Neural crest cell (in vitro differentiated cells): ENCODE results near the gene PXDC1. TPM values are rescaled to one million over a fixed set of nuclear protein-coding genes. Genes with fewer than 3 reads are reported as not detected.
"Not testable (repeated sequence)": the region's sequence is repeated elsewhere in the genome, so short reads cannot be mapped to it uniquely, and the experiment has no call there.

Experiments
- DNase-seq: peaks from one replicate; pipeline ENCODE4 v3.0.0; 2021; ENCODE audit warnings: low read depth, mixed read lengths, low spot score
- H3K27ac Mint-ChIP-seq: one replicate; pipeline ENCODE4 v1.8.0; 2021; ENCODE audit warnings: mild to moderate bottlenecking, mixed read lengths; ENCODE audit not compliant: unreplicated experiment
- H3K27me3 Mint-ChIP-seq: 2 replicates; pipeline ENCODE4 v1.8.0; 2021; ENCODE audit warnings: low read depth, mild to moderate bottlenecking, mixed read lengths
- H3K36me3 Mint-ChIP-seq: 2 replicates; pipeline ENCODE4 v1.8.0; 2021; ENCODE audit warnings: low read depth, mild to moderate bottlenecking, mixed read lengths
- H3K4me1 Mint-ChIP-seq: 2 replicates; pipeline ENCODE4 v1.8.0; 2021; ENCODE audit warnings: mixed read lengths
- H3K4me3 Mint-ChIP-seq: one replicate; pipeline ENCODE4 v1.8.0; 2021; ENCODE audit warnings: mild to moderate bottlenecking, mixed read lengths
- H3K9me3 Mint-ChIP-seq: 2 replicates; pipeline ENCODE4 v1.8.0; 2021; ENCODE audit warnings: mixed read lengths
- CTCF ChIP-seq: fragments of 200-600 bp; sonication (generic); conservative IDR thresholded peaks from 2 replicates; pipeline ENCODE4 v1.5.0; 2021; ENCODE audit warnings: antibody characterized with exemption, mild to moderate bottlenecking
- total RNA-seq: library from RNA; stranded (reverse); gene quantifications from 2 replicates; pipeline ENCODE4 v1.2.1, GENCODE V29; 2021

Gene PXDC1
- total RNA-seq, 1 donor from 2014 or later: 4.8 TPM

GRCh38 chr6:3693831-3694230, 57.7 kb downstream of the PXDC1 start:
- Mint-ChIP-seq H3K36me3 (peaks cover 5% of the 10 kb centered on the region), H3K9me3 (peaks cover 9% of the 10 kb centered on the region), H3K27me3 (no peaks in the 10 kb centered on the region), H3K4me1 (peaks cover 6% of the 10 kb centered on the region), H3K27ac (no peak overlapping the region), H3K4me3 (no peak overlapping the region)
- no peak for TF ChIP-seq CTCF
- no peak for DNase-seq

- no peaks in the 10 kb centered on the region for H3K9me3 Mint-ChIP-seq
- H3K4me1 Mint-ChIP-seq: peaks cover 13% of the 10 kb centered on the region
- H3K36me3 Mint-ChIP-seq: no peaks in the 10 kb centered on the region
- no peak for TF ChIP-seq CTCF
- DNase-seq: no peak
- H3K27me3 Mint-ChIP-seq: no peaks in the 10 kb centered on the region
- H3K4me3 Mint-ChIP-seq: no peak overlapping the region
- no peak overlapping the region for H3K27ac Mint-ChIP-seq
Measured at GRCh38 chr6:3690506-3690905, 61.0 kb downstream of the PXDC1 start.

GRCh38 chr6:3687847-3688246, 63.7 kb downstream of the PXDC1 start:
- no peaks in the 10 kb centered on the region for H3K36me3 Mint-ChIP-seq
- no peak for TF ChIP-seq CTCF
- peaks cover 13% of the 10 kb centered on the region for H3K4me1 Mint-ChIP-seq
- no peak overlapping the region for H3K4me3 Mint-ChIP-seq
- no peak overlapping the region for H3K27ac Mint-ChIP-seq
- no peaks in the 10 kb centered on the region for H3K27me3 Mint-ChIP-seq
- no peaks in the 10 kb centered on the region for H3K9me3 Mint-ChIP-seq
- no peak for DNase-seq

GRCh38 chr6:3683331-3683730, 68.2 kb downstream of the PXDC1 start:
- no peaks in the 10 kb centered on the region for H3K36me3 Mint-ChIP-seq
- peaks cover 13% of the 10 kb centered on the region for H3K4me1 Mint-ChIP-seq
- no peak for TF ChIP-seq CTCF
- no peak overlapping the region for H3K27ac Mint-ChIP-seq
- no peaks in the 10 kb centered on the region for H3K27me3 Mint-ChIP-seq
- DNase-seq: no peak
- no peak overlapping the region for H3K4me3 Mint-ChIP-seq
- H3K9me3 Mint-ChIP-seq: peaks cover 13% of the 10 kb centered on the region

- H3K9me3 Mint-ChIP-seq: peaks cover 17% of the 10 kb centered on the region
- no peaks in the 10 kb centered on the region for H3K27me3 Mint-ChIP-seq
- H3K36me3 Mint-ChIP-seq: peaks cover 3% of the 10 kb centered on the region
- no peaks in the 10 kb centered on the region for H3K4me1 Mint-ChIP-seq
- no peak overlapping the region for H3K27ac Mint-ChIP-seq
- DNase-seq: no peak
- no peak overlapping the region for H3K4me3 Mint-ChIP-seq
- TF ChIP-seq CTCF: no peak
Measured at GRCh38 chr6:3678946-3679345, 72.6 kb downstream of the PXDC1 start.

GRCh38 chr6:3677751-3678150, 73.8 kb downstream of the PXDC1 start:
- H3K36me3 Mint-ChIP-seq, H3K27me3 Mint-ChIP-seq, H3K4me1 Mint-ChIP-seq, H3K27ac Mint-ChIP-seq, H3K4me3 Mint-ChIP-seq, DNase-seq: not testable (repeated sequence)
- H3K9me3 Mint-ChIP-seq: peaks cover 17% of the 10 kb centered on the region

GRCh38 chr6:3677351-3677750, 74.2 kb downstream of the PXDC1 start:
- H3K27ac Mint-ChIP-seq, H3K4me1 Mint-ChIP-seq, H3K4me3 Mint-ChIP-seq, H3K27me3 Mint-ChIP-seq, H3K36me3 Mint-ChIP-seq, DNase-seq: not testable (repeated sequence)
- H3K9me3 Mint-ChIP-seq: peaks cover 15% of the 10 kb centered on the region
